ENCODE results near the gene IRF7. TPM values are rescaled to one million over a fixed set of nuclear protein-coding genes. Genes with fewer than 3 reads are reported as not detected.

The IRF7 gene
- total RNA-seq, 1 donor from 2014 or later = 56.2 TPM

GRCh38 chr11:620935-621814, 5.4 kb upstream of the IRF7 start:
- Histone ChIP-seq H3K4me1 (peaks cover 4% of the 10 kb centered on the region), H3K9me3 (no peaks in the 10 kb centered on the region), H3K36me3 (no peaks in the 10 kb centered on the region), H3K27me3 (peaks cover 17% of the 10 kb centered on the region), H3K4me3 (no peak overlapping the region), H3K27ac (no peak overlapping the region)
- no peak for DNase-seq
- no peak for ATAC-seq
- intact Hi-C loops (cut with DNase I) = no loop called here
- TF ChIP-seq CTCF (IDR thresholded peaks at IDR 0.05) = no peak

- no peak overlapping the region for H3K4me3 ChIP-seq
- H3K9me3 ChIP-seq = no peaks in the 10 kb centered on the region
- no peak for DNase-seq
- H3K36me3 ChIP-seq = no peaks in the 10 kb centered on the region
- TF ChIP-seq CTCF (IDR thresholded peaks at IDR 0.05) = no peak
- H3K27ac ChIP-seq = no peak overlapping the region
- H3K27me3 ChIP-seq = peaks cover 7% of the 10 kb centered on the region
- intact Hi-C loops (cut with DNase I) = no loop called here
- ATAC-seq = no peak
- H3K4me1 ChIP-seq = peaks cover 8% of the 10 kb centered on the region
These were observed 4.5 kb upstream of the IRF7 start for GRCh38 chr11:620201-620600.

GRCh38 chr11:619628-620050, 3.9 kb upstream of the IRF7 start:
- H3K36me3 ChIP-seq = no peaks in the 10 kb centered on the region
- ATAC-seq (no peak), DNase-seq (no peak)
- H3K27me3 ChIP-seq = peaks cover 3% of the 10 kb centered on the region
- intact Hi-C loops (cut with DNase I) = no loop called here
- H3K9me3 ChIP-seq = no peaks in the 10 kb centered on the region
- no peak overlapping the region for H3K27ac ChIP-seq
- H3K4me1 ChIP-seq = peaks cover 14% of the 10 kb centered on the region
- TF ChIP-seq CTCF (IDR thresholded peaks at IDR 0.05) = no peak
- H3K4me3 ChIP-seq = no peak overlapping the region

GRCh38 chr11:618856-619627, 3.3 kb upstream of the IRF7 start:
- no peak for ATAC-seq
- intact Hi-C loops (cut with DNase I) = no loop called here

More at GRCh38 chr11:618856-619627, 3.3 kb upstream of the IRF7 start:
- H3K9me3 ChIP-seq = no peaks in the 10 kb centered on the region
- no peaks in the 10 kb centered on the region for H3K27me3 ChIP-seq
- H3K36me3 ChIP-seq = no peaks in the 10 kb centered on the region
- peaks cover 20% of the 10 kb centered on the region for H3K4me1 ChIP-seq
- H3K27ac ChIP-seq = no peak overlapping the region
- no peak for DNase-seq
- H3K4me3 ChIP-seq = no peak overlapping the region
- TF ChIP-seq CTCF (IDR thresholded peaks at IDR 0.05) = no peak
